Measurements from ENCODE around the gene PSME3. TPM values are rescaled to one million over a fixed set of nuclear protein-coding genes. Genes with fewer than 3 reads are reported as not detected.
"Not testable (repeated sequence)": the region's sequence is repeated elsewhere in the genome, so short reads cannot be mapped to it uniquely, and the experiment has no call there.

The PSME3 gene
- total RNA-seq, 1 experiment from 2014 or later: 195 TPM

DNA sequence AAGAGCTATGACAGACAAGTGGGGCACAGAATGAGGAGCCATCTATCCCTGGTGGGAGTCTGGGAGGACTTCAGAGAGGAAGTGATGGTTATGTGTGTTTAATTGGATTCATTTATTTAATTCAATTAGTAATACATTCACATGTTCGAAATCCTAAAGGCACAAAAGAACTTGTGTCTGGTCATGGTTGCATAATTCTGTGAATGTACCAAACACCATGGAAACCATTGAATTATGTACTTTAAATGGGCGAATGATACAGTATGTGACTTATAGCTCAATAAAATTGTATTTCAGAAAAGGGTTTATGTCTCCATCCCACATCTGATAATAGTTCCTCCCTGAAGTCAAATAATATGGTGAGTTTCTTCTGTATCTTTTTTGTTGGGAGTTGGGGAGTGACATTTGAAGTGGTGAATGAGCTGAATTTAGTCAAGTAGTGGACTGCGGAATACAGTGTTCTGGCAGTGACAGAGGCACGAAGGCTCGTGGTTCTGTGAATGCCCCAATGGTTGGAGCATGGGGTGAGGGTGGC is 47.6 kb downstream of the PSME3 start:
- CTCF ChIA-PET: interaction anchor here (0.7 kb wide), 1 partner anchor 271 kb away, joined by 3 read pairs; no protein-coding TSS in a partner anchor
- no peak overlapping the region for H3K27ac Mint-ChIP-seq (ENCODE audit: unreplicated experiment)
- H3K27me3 Mint-ChIP-seq (ENCODE audit: insufficient read depth, unreplicated experiment): no peaks in the 10 kb centered on the region

GRCh38 chr17:42881706-42882105 is 48.5 kb downstream of the PSME3 start:
- peaks cover 16% of the 10 kb centered on the region for H3K4me1 Mint-ChIP-seq (ENCODE audit: low read depth, unreplicated experiment)
- H3K4me3 ChIP-seq (ENCODE audit: low read depth, low read length); H3K27me3 ChIP-seq (replicated peaks; ENCODE audit: control insufficient read depth, insufficient read depth, low read length); H3K36me3 Mint-ChIP-seq (ENCODE audit: insufficient read depth, unreplicated experiment); H3K27me3 Mint-ChIP-seq (ENCODE audit: insufficient read depth, unreplicated experiment); H3K4me3 Mint-ChIP-seq (ENCODE audit: unreplicated experiment); H3K36me3 ChIP-seq (ENCODE audit: control insufficient read depth, insufficient read depth, low read length); H3K4me1 ChIP-seq; intact Hi-C loops (cut with micrococcal nuclease; ENCODE audit: unreplicated experiment); H3K9me3 ChIP-seq; DNase-seq; BruUV-seq (replicated peaks); CTCF ChIA-PET; H3K9me3 Mint-ChIP-seq (ENCODE audit: unreplicated experiment); H3K27ac Mint-ChIP-seq (ENCODE audit: unreplicated experiment); POLR2A ChIA-PET: not testable (repeated sequence)

More for the DNA sequence above, 47.6 kb downstream of the PSME3 start:
- no peak for DNase-seq
- Mint-ChIP-seq H3K9me3 (ENCODE audit: unreplicated experiment) (no peaks in the 10 kb centered on the region), H3K36me3 (ENCODE audit: insufficient read depth, unreplicated experiment) (no peaks in the 10 kb centered on the region), H3K4me3 (ENCODE audit: unreplicated experiment) (no peak overlapping the region), H3K4me1 (ENCODE audit: low read depth, unreplicated experiment) (peaks cover 9% of the 10 kb centered on the region)
- BruUV-seq (replicated peaks): no TSS peak
- no peak overlapping the region for H3K4me3 ChIP-seq (ENCODE audit: low read depth, low read length)
- H3K27me3 ChIP-seq (replicated peaks; ENCODE audit: control insufficient read depth, insufficient read depth, low read length): no peaks in the 10 kb centered on the region
- H3K4me1 ChIP-seq: no peaks in the 10 kb centered on the region
- no peaks in the 10 kb centered on the region for H3K9me3 ChIP-seq
- TF ChIP-seq, protein P1, sequence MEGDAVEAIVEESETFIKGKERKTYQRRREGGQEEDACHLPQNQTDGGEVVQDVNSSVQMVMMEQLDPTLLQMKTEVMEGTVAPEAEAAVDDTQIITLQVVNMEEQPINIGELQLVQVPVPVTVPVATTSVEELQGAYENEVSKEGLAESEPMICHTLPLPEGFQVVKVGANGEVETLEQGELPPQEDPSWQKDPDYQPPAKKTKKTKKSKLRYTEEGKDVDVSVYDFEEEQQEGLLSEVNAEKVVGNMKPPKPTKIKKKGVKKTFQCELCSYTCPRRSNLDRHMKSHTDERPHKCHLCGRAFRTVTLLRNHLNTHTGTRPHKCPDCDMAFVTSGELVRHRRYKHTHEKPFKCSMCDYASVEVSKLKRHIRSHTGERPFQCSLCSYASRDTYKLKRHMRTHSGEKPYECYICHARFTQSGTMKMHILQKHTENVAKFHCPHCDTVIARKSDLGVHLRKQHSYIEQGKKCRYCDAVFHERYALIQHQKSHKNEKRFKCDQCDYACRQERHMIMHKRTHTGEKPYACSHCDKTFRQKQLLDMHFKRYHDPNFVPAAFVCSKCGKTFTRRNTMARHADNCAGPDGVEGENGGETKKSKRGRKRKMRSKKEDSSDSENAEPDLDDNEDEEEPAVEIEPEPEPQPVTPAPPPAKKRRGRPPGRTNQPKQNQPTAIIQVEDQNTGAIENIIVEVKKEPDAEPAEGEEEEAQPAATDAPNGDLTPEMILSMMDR (IDR thresholded peaks at IDR 0.05; ENCODE audit: insufficient read depth in 1 of 2, low read depth in 1 of 2, low read length in 1 of 2, severe bottlenecking in 1 of 2, unreplicated experiment in 1 of 2): no peak
- no peaks in the 10 kb centered on the region for H3K36me3 ChIP-seq (ENCODE audit: control insufficient read depth, insufficient read depth, low read length)
- POLR2A ChIA-PET: no interaction called here
- intact Hi-C loops (cut with micrococcal nuclease; ENCODE audit: unreplicated experiment): no loop called here

DNA sequence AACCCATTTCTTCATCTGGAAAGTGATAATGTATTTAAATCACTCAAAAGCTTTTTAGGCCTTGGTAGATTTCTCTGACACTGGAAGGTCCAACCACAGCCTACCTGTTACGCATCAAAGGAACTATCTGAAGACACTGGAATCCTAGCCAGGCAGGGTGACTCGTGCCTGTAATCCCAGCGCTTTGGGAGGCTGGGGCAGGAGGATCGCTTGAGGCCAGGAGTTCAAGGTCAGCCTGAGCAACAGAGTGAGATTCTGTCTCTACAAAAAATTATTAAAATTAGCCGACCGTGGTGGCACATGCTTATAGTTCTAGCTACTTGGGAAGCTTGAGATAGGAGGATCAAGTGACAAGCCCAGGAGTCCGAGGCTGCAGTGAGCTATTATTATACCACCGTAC is 49.0 kb downstream of the PSME3 start:
- H3K4me3 Mint-ChIP-seq (ENCODE audit: unreplicated experiment): no peak overlapping the region
- BruUV-seq (replicated peaks): no TSS peak
- Histone ChIP-seq H3K4me1 (peaks cover 9% of the 10 kb centered on the region), H3K4me3 (ENCODE audit: low read depth, low read length) (no peak overlapping the region), H3K27me3 (replicated peaks; ENCODE audit: control insufficient read depth, insufficient read depth, low read length) (no peaks in the 10 kb centered on the region), H3K36me3 (ENCODE audit: control insufficient read depth, insufficient read depth, low read length) (no peaks in the 10 kb centered on the region), H3K9me3 (no peaks in the 10 kb centered on the region)
- CTCF ChIA-PET: interaction anchor here (0.6 to 1.3 kb wide), 2 partner anchors 37 to 304 kb away, joined by 3 to 4 read pairs; no protein-coding TSS in a partner anchor
- peaks cover 17% of the 10 kb centered on the region for H3K4me1 Mint-ChIP-seq (ENCODE audit: low read depth, unreplicated experiment)
- no peaks in the 10 kb centered on the region for H3K36me3 Mint-ChIP-seq (ENCODE audit: insufficient read depth, unreplicated experiment)
- POLR2A ChIA-PET: no interaction called here
- no peaks in the 10 kb centered on the region for H3K27me3 Mint-ChIP-seq (ENCODE audit: insufficient read depth, unreplicated experiment)
- no peaks in the 10 kb centered on the region for H3K9me3 Mint-ChIP-seq (ENCODE audit: unreplicated experiment)
- TF ChIP-seq, protein P1 (IDR thresholded peaks at IDR 0.05; ENCODE audit: insufficient read depth in 1 of 2, low read depth in 1 of 2, low read length in 1 of 2, severe bottlenecking in 1 of 2, unreplicated experiment in 1 of 2): no peak
- intact Hi-C loops (cut with micrococcal nuclease; ENCODE audit: unreplicated experiment): no loop called here
- DNase-seq: no peak
- H3K27ac Mint-ChIP-seq (ENCODE audit: unreplicated experiment): no peak overlapping the region

Measured in Caco-2 (cell line).